ENCODE results near the gene IFT122.
A peak's percentile ranks its signal among the peaks of the same experiment; 100 is the strongest.
"Not testable (repeated sequence)": the region's sequence is repeated elsewhere in the genome, so short reads cannot be mapped to it uniquely, and the experiment has no call there.

The IFT122 gene, protein sequence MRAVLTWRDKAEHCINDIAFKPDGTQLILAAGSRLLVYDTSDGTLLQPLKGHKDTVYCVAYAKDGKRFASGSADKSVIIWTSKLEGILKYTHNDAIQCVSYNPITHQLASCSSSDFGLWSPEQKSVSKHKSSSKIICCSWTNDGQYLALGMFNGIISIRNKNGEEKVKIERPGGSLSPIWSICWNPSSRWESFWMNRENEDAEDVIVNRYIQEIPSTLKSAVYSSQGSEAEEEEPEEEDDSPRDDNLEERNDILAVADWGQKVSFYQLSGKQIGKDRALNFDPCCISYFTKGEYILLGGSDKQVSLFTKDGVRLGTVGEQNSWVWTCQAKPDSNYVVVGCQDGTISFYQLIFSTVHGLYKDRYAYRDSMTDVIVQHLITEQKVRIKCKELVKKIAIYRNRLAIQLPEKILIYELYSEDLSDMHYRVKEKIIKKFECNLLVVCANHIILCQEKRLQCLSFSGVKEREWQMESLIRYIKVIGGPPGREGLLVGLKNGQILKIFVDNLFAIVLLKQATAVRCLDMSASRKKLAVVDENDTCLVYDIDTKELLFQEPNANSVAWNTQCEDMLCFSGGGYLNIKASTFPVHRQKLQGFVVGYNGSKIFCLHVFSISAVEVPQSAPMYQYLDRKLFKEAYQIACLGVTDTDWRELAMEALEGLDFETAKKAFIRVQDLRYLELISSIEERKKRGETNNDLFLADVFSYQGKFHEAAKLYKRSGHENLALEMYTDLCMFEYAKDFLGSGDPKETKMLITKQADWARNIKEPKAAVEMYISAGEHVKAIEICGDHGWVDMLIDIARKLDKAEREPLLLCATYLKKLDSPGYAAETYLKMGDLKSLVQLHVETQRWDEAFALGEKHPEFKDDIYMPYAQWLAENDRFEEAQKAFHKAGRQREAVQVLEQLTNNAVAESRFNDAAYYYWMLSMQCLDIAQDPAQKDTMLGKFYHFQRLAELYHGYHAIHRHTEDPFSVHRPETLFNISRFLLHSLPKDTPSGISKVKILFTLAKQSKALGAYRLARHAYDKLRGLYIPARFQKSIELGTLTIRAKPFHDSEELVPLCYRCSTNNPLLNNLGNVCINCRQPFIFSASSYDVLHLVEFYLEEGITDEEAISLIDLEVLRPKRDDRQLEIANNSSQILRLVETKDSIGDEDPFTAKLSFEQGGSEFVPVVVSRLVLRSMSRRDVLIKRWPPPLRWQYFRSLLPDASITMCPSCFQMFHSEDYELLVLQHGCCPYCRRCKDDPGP

GRCh38 chr3:129439817-129440617 lies at the start of gene IFT122, which contains the start of gene MBD4:
Gene IFT122, plus strand, starts transcription at chr3:129440224. Its CDS starts 107 bp downstream, at chr3:129440331.
Gene MBD4, minus strand, starts transcription at chr3:129439948. Its CDS starts 115 bp downstream, at chr3:129439833.
- peak; percentile 98 for DNase-seq

DNA sequence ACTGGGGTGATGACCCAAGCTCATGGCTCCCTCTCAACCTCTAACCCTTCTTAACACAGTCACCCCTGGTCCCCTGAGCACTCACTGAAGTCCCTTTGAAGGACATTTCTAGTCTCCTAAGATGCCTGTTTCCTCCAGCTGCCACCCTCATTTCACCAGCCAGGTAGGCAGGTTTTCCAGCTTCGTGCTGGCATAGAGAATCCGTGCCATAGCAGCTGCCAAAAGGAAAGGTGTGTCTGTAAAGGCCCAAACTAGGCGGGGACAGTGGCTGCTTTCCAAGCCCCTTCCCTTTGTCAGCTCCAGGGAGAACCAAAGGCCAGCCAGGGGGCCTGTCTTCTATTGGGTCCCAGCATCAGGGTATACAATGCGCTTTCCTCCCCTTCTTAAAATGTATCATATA lies 48.4 kb upstream of the IFT122 start:
- not testable (repeated sequence) for DNase-seq

GRCh38 chr3:129392106-129392887 lies 47.7 kb upstream of the IFT122 start:
- not testable (repeated sequence) for DNase-seq

DNA sequence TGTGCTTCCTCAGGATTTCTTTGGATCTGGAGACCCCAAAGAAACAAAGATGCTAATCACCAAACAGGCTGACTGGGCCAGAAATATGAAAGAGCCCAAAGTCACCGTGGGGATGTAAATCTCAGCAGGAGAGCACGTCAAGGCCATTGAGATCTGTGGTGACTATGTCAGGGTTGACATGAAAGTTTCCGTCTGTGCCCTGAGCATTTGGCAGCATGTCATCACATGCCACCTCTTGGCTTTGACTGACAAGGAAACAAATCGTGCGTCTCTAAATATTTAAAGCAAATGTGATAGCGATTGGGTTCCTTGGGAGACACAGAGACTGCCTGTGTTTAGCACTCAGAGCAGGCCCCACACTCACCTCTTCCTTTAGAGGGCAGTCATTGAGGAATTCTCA lies 46.8 kb upstream of the IFT122 start:
- no peak for DNase-seq

- not testable (repeated sequence) for DNase-seq
Measured at GRCh38 chr3:129393760-129394564, 46.1 kb upstream of the IFT122 start.

DNA sequence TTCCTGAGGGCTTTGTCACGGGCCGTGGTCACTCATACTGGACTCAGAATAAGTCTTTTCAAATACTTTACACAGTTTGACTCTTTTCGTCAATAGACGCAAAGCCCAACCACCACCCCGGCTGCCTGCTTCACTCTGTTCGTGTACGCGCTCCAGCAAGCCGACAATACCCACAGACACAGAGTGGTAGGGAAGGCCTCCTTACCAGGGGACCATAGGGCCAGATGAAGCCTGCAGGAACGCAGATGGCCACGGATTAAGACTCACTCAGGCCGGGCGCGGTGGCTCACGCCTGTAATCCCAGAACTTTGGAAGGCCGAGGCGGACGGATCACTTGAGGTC lies 41.2 kb upstream of the IFT122 start:
- DNase-seq = peak; percentile 34

- DNase-seq = peak; percentile 60
Measured at GRCh38 chr3:129399145-129399894, 40.7 kb upstream of the IFT122 start.

GRCh38 chr3:129399895-129400357 lies 40.1 kb upstream of the IFT122 start:
- DNase-seq = no peak

DNA sequence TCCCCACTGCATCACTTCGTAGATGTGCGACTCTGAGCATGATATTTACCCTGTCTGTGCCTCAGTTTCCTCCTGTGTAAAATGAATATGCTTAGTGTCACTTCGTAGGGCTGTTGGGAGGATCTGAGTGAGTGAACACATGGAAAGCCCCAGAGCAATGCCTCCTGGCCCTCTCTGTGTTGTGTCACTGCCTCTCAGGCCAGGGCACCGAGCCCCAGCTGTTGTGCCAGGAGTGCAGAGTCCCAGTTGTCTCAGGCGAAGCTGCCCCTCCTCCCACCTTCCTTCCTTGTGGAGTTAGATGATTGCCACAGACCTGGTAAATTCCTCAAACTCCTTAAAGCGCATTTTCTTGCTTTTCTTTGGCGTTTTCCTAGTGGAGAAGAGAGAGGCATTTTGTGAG lies 37.8 kb upstream of the IFT122 start:
- no peak for DNase-seq

GRCh38 chr3:129402616-129403015 lies 37.4 kb upstream of the IFT122 start:
- DNase-seq = no peak

GRCh38 chr3:129403450-129403849 lies 36.6 kb upstream of the IFT122 start:
- DNase-seq = no peak

GRCh38 chr3:129404130-129404529 lies 35.9 kb upstream of the IFT122 start:
- DNase-seq = no peak

DNA sequence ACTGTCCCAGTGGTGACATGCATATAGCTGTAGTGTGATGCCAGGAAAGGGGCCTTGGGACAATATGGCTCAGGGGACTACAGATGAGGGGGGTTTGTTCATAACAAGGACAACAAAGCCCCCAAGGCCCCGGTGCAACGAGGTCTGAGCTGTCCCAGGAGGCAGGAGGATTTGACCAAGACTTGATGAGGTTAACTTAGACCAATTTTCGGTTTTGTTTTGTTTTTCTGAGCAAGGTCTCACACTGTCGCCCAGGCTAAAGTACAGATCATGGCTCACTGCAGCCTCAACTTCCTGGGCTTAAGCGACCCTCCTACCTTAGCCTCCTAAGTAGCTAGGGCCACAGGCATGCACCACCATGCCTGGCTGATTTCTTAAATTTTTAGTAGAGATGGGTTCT lies 35.4 kb upstream of the IFT122 start:
- DNase-seq = no peak

DNA sequence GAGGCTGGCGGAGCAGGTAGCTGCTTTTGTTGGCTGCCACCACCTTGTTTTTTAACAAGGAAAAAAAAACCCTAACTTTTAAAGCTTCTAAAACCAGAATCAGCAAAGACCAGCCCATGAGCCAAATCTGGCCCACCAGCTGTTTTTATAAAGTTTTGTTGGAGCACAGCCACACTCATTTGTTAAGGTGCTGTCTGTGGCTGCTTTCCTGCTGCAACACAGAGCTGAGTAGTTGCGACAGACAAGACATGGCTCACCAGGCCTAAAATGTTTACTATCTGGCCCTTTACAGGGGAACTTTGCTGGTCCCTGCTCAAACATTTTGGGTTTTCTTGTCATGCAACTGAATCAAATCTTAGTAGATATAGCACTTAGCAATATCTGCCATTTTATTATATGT lies 30.5 kb upstream of the IFT122 start:
- no peak for DNase-seq

DNA sequence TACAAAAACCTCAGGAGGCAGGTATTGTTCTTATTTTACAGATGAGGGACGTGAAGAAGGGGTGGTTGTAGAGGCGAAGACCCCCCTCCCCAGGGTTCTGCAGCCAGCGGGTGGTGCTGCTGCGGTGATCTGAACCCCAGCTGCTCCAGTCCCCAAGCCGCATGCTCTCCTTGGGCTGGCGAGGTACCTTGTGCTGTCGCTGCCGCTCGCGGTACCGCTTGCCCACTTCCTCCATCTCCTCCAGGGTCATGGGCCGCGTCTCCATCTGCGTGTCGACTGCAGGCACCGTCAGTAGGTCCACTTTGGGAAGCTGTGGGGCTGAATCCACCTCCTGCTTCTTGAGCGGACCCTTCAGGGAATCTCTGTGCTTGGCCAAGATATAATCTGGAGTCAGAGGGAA lies 29.1 kb upstream of the IFT122 start:
- DNase-seq = no peak

DNA sequence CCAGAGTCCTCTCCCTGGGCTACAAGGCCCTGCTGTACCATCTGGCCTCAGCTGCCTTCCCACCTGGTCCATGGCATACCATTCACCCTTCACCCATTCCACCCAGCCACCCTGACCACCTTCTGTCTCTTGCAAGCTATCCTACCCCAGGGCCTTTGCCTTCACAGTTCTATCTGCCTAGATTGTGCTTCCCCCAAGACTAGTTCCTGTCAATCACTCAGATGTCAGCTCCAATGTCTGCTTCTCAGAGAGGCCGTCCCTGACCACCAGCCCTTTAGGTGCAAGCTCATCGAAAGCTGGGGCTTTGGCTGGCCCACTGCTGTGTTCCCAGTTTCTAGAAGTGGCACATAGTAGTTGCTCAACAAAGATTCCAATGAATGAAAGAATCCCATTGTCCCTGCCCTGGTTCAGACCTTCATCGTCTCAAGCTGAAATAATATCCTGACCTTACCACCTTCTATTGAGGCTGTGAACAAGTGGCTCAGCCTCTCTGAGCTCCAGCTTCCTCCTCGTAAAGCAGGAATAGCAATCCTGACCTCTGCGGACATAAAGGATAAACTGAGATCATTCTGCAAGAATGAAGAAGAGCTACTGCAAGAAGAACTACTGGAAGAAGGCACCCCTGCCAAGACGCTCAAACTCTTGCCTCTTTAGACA lies 27.4 kb upstream of the IFT122 start:
- no peak for DNase-seq

DNA sequence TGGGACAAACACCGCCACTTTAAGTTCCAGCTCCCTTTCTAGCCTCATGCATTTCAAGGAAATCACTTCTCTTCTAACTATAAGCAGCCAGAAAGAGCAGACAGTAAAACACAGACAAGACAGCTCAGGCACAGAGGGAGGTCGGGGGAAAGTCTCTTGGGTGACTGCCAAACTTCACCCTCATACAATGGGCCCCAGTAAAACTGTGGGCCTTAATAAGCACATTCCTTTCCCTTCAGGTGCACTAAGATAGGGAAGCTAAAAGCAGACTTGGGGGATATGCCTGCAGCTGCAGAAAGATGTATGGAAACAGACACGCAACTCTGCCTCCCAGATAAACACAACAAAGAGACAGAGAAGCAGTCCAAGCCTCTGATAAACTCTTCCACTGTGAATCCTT lies 26.8 kb upstream of the IFT122 start:
- DNase-seq = not testable (repeated sequence)

DNA sequence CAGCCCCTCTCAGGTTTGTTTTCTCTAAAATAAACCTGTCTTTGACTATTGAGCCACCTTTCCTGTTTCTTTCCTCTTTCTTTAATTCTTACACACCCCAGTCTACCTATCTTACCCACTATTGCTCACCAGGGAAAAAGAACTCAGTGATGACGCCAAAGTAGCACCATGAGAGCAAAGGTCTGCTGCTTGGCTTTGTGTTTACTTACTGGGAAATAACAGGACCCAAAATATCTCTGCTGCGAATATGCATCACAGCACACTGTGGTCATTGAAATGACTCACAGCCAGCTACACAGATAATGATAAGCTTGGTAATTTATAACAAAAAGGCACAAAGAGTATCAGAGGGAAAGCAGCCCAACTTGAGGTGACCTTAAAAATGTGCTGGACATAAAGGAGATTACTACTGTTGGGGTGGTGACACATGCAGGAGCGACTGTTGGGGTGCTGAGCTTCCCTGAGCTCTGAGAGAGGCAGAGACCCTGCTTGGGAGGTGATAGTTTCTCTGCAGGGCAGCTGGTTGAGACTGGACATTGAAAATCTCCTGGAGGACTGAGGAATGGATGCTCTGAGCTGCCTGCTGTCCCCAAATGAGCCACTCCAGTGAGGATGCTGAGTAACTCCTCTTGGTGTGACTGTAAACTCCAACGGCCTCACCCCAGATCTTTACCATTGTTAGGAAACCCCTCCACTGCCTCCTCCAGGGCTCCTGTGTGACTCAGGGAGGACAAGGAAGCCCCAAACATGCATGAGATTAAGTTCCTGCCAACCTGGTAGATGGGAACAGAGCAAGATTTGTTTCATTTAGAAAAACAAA lies 26.1 kb upstream of the IFT122 start:
- no peak for DNase-seq
